H9 (cell line): ENCODE data around the gene CHST15. TPM values are rescaled to one million over a fixed set of nuclear protein-coding genes. Genes with fewer than 3 reads are reported as not detected.

Source experiments
- DNase-seq: peaks from one replicate; pipeline ENCODE4 v3.0.0-alpha.2; 2017
- H2AFZ ChIP-seq: one replicate; pipeline ENCODE4 v1.6.1; 2013; ENCODE audit warnings: mild to moderate bottlenecking, low read length, control low read depth, moderate library complexity
- H2AK5ac ChIP-seq: 2 replicates; pipeline ENCODE4 v1.6.1; 2013; ENCODE audit warnings: low read length, control low read depth, mixed read lengths; ENCODE audit not compliant: insufficient read length
- H2BK120ac ChIP-seq: one replicate; pipeline ENCODE4 v1.6.1; 2013; ENCODE audit warnings: low read depth, mild to moderate bottlenecking, low read length, control low read depth, inconsistent platforms; ENCODE audit not compliant: poor library complexity, severe bottlenecking
- H2BK12ac ChIP-seq: 2 replicates; pipeline ENCODE4 v1.6.1; 2013; ENCODE audit warnings: low read length, control low read depth, mixed read lengths, low read depth; ENCODE audit not compliant: insufficient read length
- H2BK15ac ChIP-seq: 2 replicates; pipeline ENCODE4 v1.6.1; 2013; ENCODE audit warnings: low read depth, low read length, control low read depth
- H2BK20ac ChIP-seq: one replicate; pipeline ENCODE4 v1.6.1; 2013; ENCODE audit warnings: low read depth, mild to moderate bottlenecking, low read length, control low read depth, inconsistent platforms; ENCODE audit not compliant: poor library complexity, severe bottlenecking
- H2BK5ac ChIP-seq: 2 replicates; pipeline ENCODE4 v1.6.1; 2013; ENCODE audit warnings: low read length, control low read depth, mixed read lengths; ENCODE audit not compliant: insufficient read length
- H3K14ac ChIP-seq: 2 replicates; pipeline ENCODE4 v1.6.1; 2013; ENCODE audit warnings: low read length, control low read depth; ENCODE audit not compliant: insufficient read depth
- H3K18ac ChIP-seq: 2 replicates; pipeline ENCODE4 v1.6.1; 2013; ENCODE audit warnings: low read depth, mild to moderate bottlenecking, mixed read lengths, low read length, control low read depth; ENCODE audit not compliant: insufficient read length
- H3K23ac ChIP-seq: 2 replicates; pipeline ENCODE4 v1.6.1; 2013; ENCODE audit warnings: low read length, control low read depth, mixed read lengths, low read depth; ENCODE audit not compliant: insufficient read length
- H3K23me2 ChIP-seq: 2 replicates; pipeline ENCODE4 v1.6.1; 2013; ENCODE audit warnings: low read depth, mild to moderate bottlenecking, mixed read lengths, low read length, control low read depth; ENCODE audit not compliant: insufficient read length, poor library complexity, severe bottlenecking
- H3K27ac ChIP-seq: 2 replicates; pipeline ENCODE4 v1.5.1; 2013; ENCODE audit warnings: low read length, control low read depth, mixed read lengths, low read depth; ENCODE audit not compliant: insufficient read length
- H3K27me3 ChIP-seq: 2 replicates; pipeline ENCODE4 v1.6.1; 2013; ENCODE audit warnings: low read length, control low read depth, inconsistent platforms; ENCODE audit not compliant: insufficient read depth
- H3K4ac ChIP-seq: 2 replicates; pipeline ENCODE4 v1.6.1; 2013; ENCODE audit warnings: low read depth, mild to moderate bottlenecking, control low read depth, inconsistent platforms, low read length, moderate library complexity
- H3K4me1 ChIP-seq: 2 replicates; pipeline ENCODE4 v1.6.1; 2013; ENCODE audit warnings: low read length, control low read depth, inconsistent platforms; ENCODE audit not compliant: insufficient read depth
- H3K4me2 ChIP-seq: 2 replicates; pipeline ENCODE4 v1.6.1; 2013; ENCODE audit warnings: low read length, control low read depth, mixed read lengths; ENCODE audit not compliant: insufficient read length, insufficient read depth
- H3K56ac ChIP-seq: 2 replicates; pipeline ENCODE4 v1.6.1; 2013; ENCODE audit warnings: low read depth, mild to moderate bottlenecking, mixed read lengths, low read length, control low read depth; ENCODE audit not compliant: insufficient read length
- H3K79me1 ChIP-seq: 2 replicates; pipeline ENCODE4 v1.6.1; 2013; ENCODE audit warnings: low read depth, mild to moderate bottlenecking, moderate library complexity, low read length, control low read depth, inconsistent platforms; ENCODE audit not compliant: insufficient read depth, poor library complexity, severe bottlenecking
- H3K79me2 ChIP-seq: 2 replicates; pipeline ENCODE4 v1.6.1; 2013; ENCODE audit warnings: low read length, control low read depth, inconsistent platforms; ENCODE audit not compliant: insufficient read depth
- H3K9ac ChIP-seq: 2 replicates; pipeline ENCODE4 v1.6.1; 2013; ENCODE audit warnings: low read length, control low read depth, mixed read lengths; ENCODE audit not compliant: insufficient read length; ENCODE audit errors: extremely low read depth
- H3K9me3 ChIP-seq: one replicate; pipeline ENCODE4 v1.6.1; 2013; ENCODE audit warnings: low read depth, low read length, inconsistent platforms; ENCODE audit not compliant: control insufficient read depth
- H3T11ph ChIP-seq: one replicate; pipeline ENCODE4 v1.6.1; 2013; ENCODE audit warnings: mild to moderate bottlenecking, low read length, control low read depth, inconsistent platforms
- H4K20me1 ChIP-seq: one replicate; pipeline ENCODE4 v1.6.1; 2013; ENCODE audit not compliant: control insufficient read depth, insufficient read length, insufficient read depth
- H4K5ac ChIP-seq: 2 replicates; pipeline ENCODE4 v1.6.1; 2013; ENCODE audit warnings: low read depth, mild to moderate bottlenecking, mixed read lengths, low read length, control low read depth; ENCODE audit not compliant: insufficient read length
- H4K8ac ChIP-seq: replicated peaks from 2 replicates; pipeline ENCODE4 v1.6.1; 2013; ENCODE audit warnings: low read length, control low read depth, mixed read lengths, low read depth; ENCODE audit not compliant: insufficient read length
- H4K91ac ChIP-seq: 2 replicates; pipeline ENCODE4 v1.6.1; 2013; ENCODE audit warnings: low read depth, mild to moderate bottlenecking, moderate library complexity, mixed read lengths, low read length, control low read depth; ENCODE audit not compliant: insufficient read length
- H3K27ac Mint-ChIP-seq, 3 experiments: 2 replicates in 2 of 3; 3 replicates in 1 of 3; pipeline ENCODE4 v1.8.0; 2020 to 2021; ENCODE audit warnings: mixed read lengths in 3 of 3, mild to moderate bottlenecking in 1 of 3, moderate library complexity in 1 of 3
- H3K27me3 Mint-ChIP-seq: 2 replicates; pipeline ENCODE4 v1.8.0; 2021; ENCODE audit warnings: low read depth, mild to moderate bottlenecking, moderate library complexity, mixed read lengths
- H3K36me3 Mint-ChIP-seq, 3 experiments: 2 replicates in 2 of 3; 3 replicates in 1 of 3; pipeline ENCODE4 v1.8.0; 2020 to 2021; ENCODE audit warnings: low read depth in 3 of 3, mixed read lengths in 3 of 3; ENCODE audit not compliant: insufficient read depth in 1 of 3
- H3K4me1 Mint-ChIP-seq, 2 experiments: 2 replicates each; pipeline ENCODE4 v1.8.0; 2020; ENCODE audit warnings: mixed read lengths in 2 of 2
- H3K4me3 Mint-ChIP-seq, 2 experiments: 2 replicates in 1 of 2; 3 replicates in 1 of 2; pipeline ENCODE4 v1.8.0; 2020 to 2021; ENCODE audit warnings: mild to moderate bottlenecking in 2 of 2, mixed read lengths in 2 of 2, moderate library complexity in 1 of 2
- H3K9me3 Mint-ChIP-seq, 2 experiments: 2 replicates in 1 of 2; 3 replicates in 1 of 2; pipeline ENCODE4 v1.8.0; 2020; ENCODE audit warnings: mild to moderate bottlenecking in 2 of 2, mixed read lengths in 2 of 2, moderate library complexity in 1 of 2
- WGBS: extraction: QIAGEN DNeasy Blood & Tissue Kit; methylation state at CpG from one replicate; pipeline ENCODE4 v1.1.7; 2013; ENCODE audit warnings: missing lambda C conversion rate, low lambda C conversion rate, mixed read lengths; ENCODE audit not compliant: insufficient read length; ENCODE audit errors: extremely low coverage; 5-methylcytosine and 5-hydroxymethylcytosine counted together
- total RNA-seq: library from RNA; stranded (reverse); gene quantifications from 2 replicates; pipeline ENCODE4 v1.2.1, GENCODE V29; 2021
- TF ChIP-seq, protein P1 (sequence below): fragments of 200-600 bp; sonication (generic); conservative IDR thresholded peaks from 3 replicates; pipeline ENCODE4 v1.8.0; 2021; ENCODE audit warnings: antibody characterized with exemption, mild to moderate bottlenecking

Gene CHST15
- total RNA-seq, 1 experiment from 2014 or later, result 8.7 TPM

DNA sequence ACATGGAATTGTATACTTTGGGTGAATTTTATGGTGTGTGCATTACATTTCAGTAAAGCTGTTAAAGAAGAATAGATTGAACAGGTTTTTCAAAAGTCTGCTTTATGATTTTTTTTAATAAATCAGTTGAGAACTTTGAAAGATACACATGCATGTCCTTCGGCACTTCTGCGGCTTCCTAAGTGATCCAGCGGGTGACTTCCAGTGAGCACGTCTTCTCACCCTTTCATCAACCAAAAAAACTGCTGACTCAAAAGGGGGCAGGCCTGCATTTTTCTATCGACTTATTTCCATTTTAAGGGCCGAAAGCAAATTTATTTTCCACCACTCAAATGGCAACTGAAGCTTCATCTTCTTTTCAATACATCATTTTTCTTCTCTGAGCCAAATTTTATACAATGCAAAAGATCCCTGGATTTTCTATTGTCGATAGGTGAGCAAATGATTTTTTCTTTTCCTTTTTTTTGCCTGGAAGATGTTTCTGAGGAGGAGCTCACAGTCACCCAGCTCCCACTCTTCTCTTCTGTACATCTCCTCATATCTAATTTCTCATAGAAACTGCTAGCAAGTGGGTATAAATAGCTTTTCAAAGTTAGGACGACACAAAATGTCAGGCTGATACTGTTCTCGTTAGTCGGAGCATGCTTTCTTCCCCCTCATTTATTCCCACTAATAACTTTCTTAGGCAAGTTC, 10.2 kb downstream of the CHST15 start:
- H3K27me3 Mint-ChIP-seq, result peaks cover 2% of the 10 kb centered on the region
- no peak overlapping the region for H2BK120ac ChIP-seq
- H3K18ac ChIP-seq, result no peak overlapping the region
- no peak overlapping the region for H4K5ac ChIP-seq
- no peak overlapping the region for H3K4me3 Mint-ChIP-seq
- no peak overlapping the region for H3K56ac ChIP-seq
- H3K79me1 ChIP-seq, result no peaks in the 10 kb centered on the region
- no peak overlapping the region for H2BK5ac ChIP-seq
- no peak overlapping the region for H4K8ac ChIP-seq
- H2AK5ac ChIP-seq, result no peak overlapping the region
- H3K4me1 Mint-ChIP-seq, result peaks cover 17 to 20% of the 10 kb centered on the region in 2 experiments
- H3K4ac ChIP-seq, result no peak overlapping the region
- no peak overlapping the region for H3K27ac ChIP-seq
- DNase-seq, result no peak
- H3K4me2 ChIP-seq, result no peak overlapping the region
- no peak overlapping the region for H4K91ac ChIP-seq
- H3K9ac ChIP-seq, result no peak overlapping the region
- H4K20me1 ChIP-seq, result no peaks in the 10 kb centered on the region
- H3K36me3 Mint-ChIP-seq, result peaks cover 2 to 9% (median 4%) of the 10 kb centered on the region in 3 experiments; a peak in 4 of 7 replicates
- H3K79me2 ChIP-seq, result no peaks in the 10 kb centered on the region
- H3T11ph ChIP-seq, result no peak overlapping the region
- no peak overlapping the region for H2AFZ ChIP-seq
- no peaks in the 10 kb centered on the region for H3K23me2 ChIP-seq
- H3K4me1 ChIP-seq, result no peaks in the 10 kb centered on the region
- no peak overlapping the region for H2BK12ac ChIP-seq
- H3K9me3 Mint-ChIP-seq, result no peaks in the 10 kb centered on the region
- H2BK20ac ChIP-seq, result no peak overlapping the region
- 0 out of 7 replicates have a peak overlapping the region, but pooled peaks of 1 of the 3 experiments have one; percentile 1 for H3K27ac Mint-ChIP-seq
- no peaks in the 10 kb centered on the region for H3K9me3 ChIP-seq
- no peak overlapping the region for H2BK15ac ChIP-seq
- no CpG with 5 or more reads among the region's 10 CpGs for WGBS
- TF ChIP-seq, protein P1, sequence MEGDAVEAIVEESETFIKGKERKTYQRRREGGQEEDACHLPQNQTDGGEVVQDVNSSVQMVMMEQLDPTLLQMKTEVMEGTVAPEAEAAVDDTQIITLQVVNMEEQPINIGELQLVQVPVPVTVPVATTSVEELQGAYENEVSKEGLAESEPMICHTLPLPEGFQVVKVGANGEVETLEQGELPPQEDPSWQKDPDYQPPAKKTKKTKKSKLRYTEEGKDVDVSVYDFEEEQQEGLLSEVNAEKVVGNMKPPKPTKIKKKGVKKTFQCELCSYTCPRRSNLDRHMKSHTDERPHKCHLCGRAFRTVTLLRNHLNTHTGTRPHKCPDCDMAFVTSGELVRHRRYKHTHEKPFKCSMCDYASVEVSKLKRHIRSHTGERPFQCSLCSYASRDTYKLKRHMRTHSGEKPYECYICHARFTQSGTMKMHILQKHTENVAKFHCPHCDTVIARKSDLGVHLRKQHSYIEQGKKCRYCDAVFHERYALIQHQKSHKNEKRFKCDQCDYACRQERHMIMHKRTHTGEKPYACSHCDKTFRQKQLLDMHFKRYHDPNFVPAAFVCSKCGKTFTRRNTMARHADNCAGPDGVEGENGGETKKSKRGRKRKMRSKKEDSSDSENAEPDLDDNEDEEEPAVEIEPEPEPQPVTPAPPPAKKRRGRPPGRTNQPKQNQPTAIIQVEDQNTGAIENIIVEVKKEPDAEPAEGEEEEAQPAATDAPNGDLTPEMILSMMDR, result no peak
- no peaks in the 10 kb centered on the region for H3K27me3 ChIP-seq
- H3K23ac ChIP-seq, result no peak overlapping the region
- no peak overlapping the region for H3K14ac ChIP-seq
